Testis (tissue), 2 donors: Measurements from ENCODE around the gene C1S.

Experiments used
- POLR2A ChIP-seq: fragments of 450-650 bp; IDR thresholded peaks from one replicate; pipeline ENCODE4 v1.6.1; 2017; ENCODE audit warnings: antibody characterized with exemption, mild to moderate bottlenecking, moderate library complexity
- TF ChIP-seq, protein P1 (sequence below), 3 experiments: fragments of 450-650 bp in 2 of 3; fragments of 200-600 bp in 1 of 3; sonication (generic) in 1 of 3; IDR thresholded peaks; one replicate each; pipeline ENCODE4 v1.5.1; 2016 to 2019; ENCODE audit warnings: antibody characterized with exemption in 3 of 3, mild to moderate bottlenecking in 2 of 3, moderate library complexity in 1 of 3

DNA sequence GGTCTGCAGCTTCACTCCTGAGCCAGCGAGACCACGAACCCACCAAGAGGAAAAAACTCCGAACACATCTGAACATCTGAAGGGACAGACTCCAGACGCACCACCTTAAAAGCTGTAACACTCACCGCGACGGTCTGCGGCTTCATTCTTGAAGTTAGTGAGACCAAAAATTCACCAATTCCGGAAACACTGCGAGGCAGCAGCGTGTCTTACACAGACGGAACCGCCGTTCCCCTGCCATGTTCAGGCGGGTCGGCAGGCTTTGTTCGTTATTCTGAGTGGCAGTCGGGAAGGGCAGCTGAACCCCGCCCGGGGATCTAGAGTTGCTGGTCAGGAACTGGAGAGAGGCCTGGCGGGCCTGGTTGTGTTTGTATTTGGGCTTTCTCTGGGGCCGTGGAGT is 21.9 kb upstream of the C1S start:
- TF ChIP-seq POLR2A: no peak
- TF ChIP-seq, protein P1, sequence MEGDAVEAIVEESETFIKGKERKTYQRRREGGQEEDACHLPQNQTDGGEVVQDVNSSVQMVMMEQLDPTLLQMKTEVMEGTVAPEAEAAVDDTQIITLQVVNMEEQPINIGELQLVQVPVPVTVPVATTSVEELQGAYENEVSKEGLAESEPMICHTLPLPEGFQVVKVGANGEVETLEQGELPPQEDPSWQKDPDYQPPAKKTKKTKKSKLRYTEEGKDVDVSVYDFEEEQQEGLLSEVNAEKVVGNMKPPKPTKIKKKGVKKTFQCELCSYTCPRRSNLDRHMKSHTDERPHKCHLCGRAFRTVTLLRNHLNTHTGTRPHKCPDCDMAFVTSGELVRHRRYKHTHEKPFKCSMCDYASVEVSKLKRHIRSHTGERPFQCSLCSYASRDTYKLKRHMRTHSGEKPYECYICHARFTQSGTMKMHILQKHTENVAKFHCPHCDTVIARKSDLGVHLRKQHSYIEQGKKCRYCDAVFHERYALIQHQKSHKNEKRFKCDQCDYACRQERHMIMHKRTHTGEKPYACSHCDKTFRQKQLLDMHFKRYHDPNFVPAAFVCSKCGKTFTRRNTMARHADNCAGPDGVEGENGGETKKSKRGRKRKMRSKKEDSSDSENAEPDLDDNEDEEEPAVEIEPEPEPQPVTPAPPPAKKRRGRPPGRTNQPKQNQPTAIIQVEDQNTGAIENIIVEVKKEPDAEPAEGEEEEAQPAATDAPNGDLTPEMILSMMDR (IDR thresholded peaks at IDR 0.05): no peak
